ENCODE measurements around the gene HPCAL1. TPM values are rescaled to one million over a fixed set of nuclear protein-coding genes. Genes with fewer than 3 reads are reported as not detected.

The HPCAL1 gene
- polyA plus RNA-seq, 3 donors, result 20.4 to 37.3 (median 28.5) TPM

- no peak for DNase-seq (ENCODE audit: extremely low read depth in 1 of 11, low read depth in 9 of 11, low spot score in 4 of 11)
Measured at GRCh38 chr2:10370895-10371294, 68.2 kb downstream of the HPCAL1 start.

DNA sequence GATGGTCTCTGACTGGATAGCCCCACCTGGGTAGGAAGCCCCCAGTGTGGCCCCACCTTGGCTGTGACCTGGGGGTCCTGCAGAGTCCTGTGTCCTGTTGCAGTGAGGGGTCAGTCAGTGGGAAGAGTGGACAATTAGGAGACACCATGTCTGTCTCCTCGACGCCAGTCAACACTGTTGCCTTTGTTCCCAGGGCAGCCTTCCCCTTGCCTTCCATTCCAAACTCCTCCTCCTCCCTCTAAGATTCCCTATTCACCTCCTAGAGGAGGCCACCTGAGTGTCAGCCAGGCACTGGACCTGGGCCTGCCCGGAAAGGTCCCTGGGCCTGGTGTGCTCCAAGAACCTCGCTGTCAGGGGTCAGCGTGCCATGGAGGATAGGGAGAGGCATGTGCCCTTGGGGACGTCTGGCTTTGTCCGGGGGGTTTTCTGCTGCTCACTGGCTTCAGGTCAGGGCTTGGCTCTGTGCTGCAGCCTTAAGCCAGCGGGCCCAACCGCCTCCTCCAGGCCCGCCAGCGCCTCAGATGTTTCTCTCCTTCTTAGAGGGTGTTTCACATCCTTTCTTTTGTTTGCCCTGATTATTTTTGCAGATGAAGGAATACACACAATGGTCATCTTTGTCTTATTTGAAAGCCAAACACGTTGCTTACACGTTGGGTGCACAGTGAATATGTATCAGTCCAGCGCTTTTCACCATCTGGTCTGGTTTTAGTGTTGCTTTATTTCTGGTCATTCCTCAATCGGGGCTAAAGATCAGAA lies 68.9 kb downstream of the HPCAL1 start:
- no peak for DNase-seq (ENCODE audit: extremely low read depth in 1 of 11, low read depth in 9 of 11, low spot score in 4 of 11)

- no peak for DNase-seq (ENCODE audit: extremely low read depth in 1 of 11, low read depth in 9 of 11, low spot score in 4 of 11)
Measured at GRCh38 chr2:10372203-10372861, 69.6 kb downstream of the HPCAL1 start.

- no peak for DNase-seq (ENCODE audit: extremely low read depth in 1 of 11, low read depth in 9 of 11, low spot score in 4 of 11)
Measured at GRCh38 chr2:10372862-10373240, 70.1 kb downstream of the HPCAL1 start.

DNA sequence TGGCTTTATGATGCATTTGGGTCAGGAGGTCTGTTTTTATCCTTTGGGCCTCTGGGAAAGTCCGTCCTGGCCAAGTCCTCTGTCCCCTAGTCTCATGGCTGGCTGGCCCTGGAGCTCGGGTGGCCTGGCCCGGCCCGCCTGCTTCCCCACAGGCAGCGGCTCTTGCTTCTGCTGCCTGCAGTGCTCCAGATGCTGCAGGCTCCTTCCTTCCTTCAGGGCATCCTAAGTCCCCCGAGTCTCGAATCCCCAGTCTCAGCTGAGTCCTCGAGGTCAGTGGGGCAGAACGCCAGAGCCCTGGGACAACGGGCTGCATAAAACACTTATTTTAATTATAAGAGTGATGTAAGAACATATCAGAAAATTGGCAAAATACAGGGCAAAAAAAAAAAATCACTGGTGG lies 71.2 kb downstream of the HPCAL1 start:
- no peak for DNase-seq (ENCODE audit: extremely low read depth in 1 of 11, low read depth in 9 of 11, low spot score in 4 of 11)

GRCh38 chr2:10374362-10374943 lies 71.7 kb downstream of the HPCAL1 start:
- DNase-seq (ENCODE audit: extremely low read depth in 1 of 11, low read depth in 9 of 11, low spot score in 4 of 11), result no peak

DNA sequence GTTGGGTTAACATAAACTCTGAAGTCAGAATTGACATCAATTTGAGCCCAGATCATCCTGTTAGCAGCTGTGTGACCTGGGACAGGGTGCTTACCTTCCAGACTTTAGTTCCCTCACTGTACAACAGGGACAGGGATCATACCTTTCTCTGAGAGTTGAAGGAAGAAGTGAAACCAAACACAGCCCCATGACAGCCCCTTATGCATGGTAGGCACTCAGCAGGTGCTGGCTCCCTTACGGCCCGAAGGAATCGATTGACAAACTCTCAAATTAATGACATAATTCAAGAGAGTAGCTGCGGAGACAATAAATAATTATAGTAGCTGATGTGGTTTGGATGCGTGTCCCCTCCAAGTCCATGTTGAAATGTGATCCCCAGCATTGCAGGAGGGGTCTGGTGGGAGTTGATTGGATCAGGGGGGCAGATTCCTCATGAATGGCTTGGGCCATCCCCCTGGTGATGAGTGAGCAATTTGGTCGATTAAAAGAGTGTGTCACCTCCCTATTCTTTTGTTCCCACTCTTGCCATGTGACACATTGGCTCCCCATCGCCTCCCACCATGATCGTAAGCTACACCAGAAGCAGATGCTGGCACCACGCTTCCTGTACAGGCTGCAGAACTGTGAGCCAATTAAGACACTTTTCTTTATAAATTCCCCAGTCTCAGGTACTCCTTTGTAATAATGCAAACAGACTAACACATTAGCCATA lies 73.0 kb downstream of the HPCAL1 start:
- DNase-seq (ENCODE audit: extremely low read depth in 1 of 11, low read depth in 9 of 11, low spot score in 4 of 11), result no peak

- no peak for DNase-seq (ENCODE audit: extremely low read depth in 1 of 11, low read depth in 9 of 11, low spot score in 4 of 11)
Measured at GRCh38 chr2:10377052-10377746, 74.5 kb downstream of the HPCAL1 start.

- DNase-seq (ENCODE audit: extremely low read depth in 1 of 11, low read depth in 9 of 11, low spot score in 4 of 11), result no peak
Measured at GRCh38 chr2:10377747-10378085, 75.0 kb downstream of the HPCAL1 start.

DNA sequence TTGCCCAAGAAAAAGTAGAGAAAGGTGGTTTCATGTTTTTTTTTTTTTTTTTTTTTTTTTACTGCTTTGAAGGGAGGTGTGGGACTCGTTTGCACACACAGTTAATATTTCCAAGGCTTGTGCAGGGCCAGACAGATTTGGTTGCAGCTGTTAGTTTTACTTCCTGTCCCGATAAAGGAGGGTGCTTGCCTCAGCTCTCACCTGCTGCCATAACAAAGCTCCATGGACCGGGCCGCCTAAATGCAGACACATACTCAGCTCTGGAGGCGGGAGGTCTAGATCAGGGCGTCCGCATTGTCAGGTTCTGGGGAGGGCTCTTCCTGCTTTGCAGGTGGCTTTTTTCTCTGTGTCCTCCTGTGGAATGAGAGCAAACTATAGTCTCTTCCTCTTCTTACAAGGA lies 75.5 kb downstream of the HPCAL1 start:
- no peak for DNase-seq (ENCODE audit: extremely low read depth in 1 of 11, low read depth in 9 of 11, low spot score in 4 of 11)

- DNase-seq (ENCODE audit: extremely low read depth in 1 of 11, low read depth in 9 of 11, low spot score in 4 of 11), result no peak
Measured at GRCh38 chr2:10380048-10380926, 77.6 kb downstream of the HPCAL1 start.

DNA sequence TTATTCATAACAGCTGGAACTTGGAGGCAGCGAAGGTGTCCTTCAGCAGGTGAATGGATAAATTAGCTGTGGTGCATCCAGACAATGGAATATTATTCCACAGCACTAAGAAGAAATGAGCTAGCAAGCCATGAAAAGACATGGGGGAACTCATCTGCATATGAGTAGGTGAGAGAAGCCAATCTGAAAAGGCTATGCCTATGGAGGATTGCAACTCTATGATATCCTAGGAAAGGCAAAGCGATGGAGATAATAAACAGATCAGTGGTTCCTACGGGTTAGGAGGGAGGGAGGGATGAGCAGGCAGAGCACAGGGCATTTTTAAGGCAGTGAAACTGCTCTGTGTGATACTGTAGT lies 79.3 kb downstream of the HPCAL1 start:
- DNase-seq (ENCODE audit: extremely low read depth in 1 of 11, low read depth in 9 of 11, low spot score in 4 of 11), result no peak

DNA sequence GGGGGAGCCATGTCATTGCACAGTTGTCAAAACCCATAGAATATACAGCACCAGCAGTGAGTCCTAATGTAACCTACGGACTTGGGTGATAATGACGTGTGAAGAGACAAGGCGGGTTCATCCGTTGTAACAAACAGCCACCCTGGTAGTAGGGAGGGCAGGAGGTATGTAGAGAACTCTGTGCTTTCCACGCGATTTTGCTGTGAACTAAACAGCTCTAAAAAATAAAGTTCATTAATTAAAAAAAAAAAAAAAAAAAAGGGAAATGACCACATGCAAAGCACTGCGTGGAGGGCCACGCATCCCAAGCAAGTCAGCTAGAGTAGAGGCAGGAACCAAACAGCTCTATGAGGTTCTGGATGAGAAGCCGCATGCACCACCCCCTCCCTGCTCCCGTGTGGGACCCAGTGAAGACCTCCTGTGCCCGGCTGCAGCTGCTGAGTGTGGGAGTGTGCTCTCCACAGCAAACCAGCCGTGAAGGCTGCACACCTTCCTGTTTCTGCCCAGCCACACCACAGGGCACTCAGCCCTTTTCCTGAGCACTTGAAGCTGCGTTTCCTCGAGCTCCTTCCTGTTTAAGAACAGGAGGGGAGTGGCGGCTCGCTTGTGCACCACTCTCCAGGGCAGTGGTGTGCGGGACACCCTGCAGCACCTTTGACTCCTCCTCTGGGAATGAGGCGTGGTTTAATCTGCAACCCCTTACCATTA lies 79.8 kb downstream of the HPCAL1 start:
- peak in 10 of 11 donors; percentile 23 to 63 (median 44) for DNase-seq (ENCODE audit: extremely low read depth in 1 of 11, low read depth in 9 of 11, low spot score in 4 of 11)

DNA sequence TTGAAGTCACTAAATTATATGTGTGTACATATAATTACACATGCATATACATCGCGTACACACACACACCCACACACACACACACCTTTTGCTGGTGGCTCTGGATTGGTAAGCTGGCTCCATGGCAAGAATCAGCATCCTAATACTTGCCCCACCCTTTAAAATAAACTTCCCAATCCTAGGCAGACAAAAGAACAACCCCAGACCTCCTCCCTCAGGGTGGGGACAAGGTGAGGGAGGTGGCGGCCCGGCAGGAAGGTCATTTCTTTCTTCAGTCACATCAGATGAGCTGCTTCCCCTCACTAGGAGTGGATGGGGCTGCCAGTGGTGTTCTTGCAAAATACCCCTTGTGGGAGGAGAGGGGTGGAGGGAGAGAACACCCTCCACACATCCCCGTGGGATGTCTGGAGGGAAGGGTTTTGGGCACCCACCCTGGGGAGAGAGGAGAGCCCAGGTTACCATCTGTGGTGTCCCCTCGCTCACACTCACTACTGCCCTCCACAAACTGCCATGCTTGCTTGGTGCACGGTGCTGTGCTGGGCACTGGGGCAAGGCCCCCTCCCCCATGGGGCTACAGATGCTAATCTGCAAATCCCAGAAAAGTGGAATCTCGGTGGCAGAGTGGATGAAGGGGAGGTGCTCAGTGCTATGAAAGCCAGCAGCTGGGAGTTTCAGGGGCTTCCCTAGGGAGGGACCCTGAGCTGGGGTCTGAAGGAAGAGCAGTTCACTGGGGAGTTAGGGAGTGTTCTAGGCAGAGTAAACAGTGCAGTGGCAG lies 81.4 kb downstream of the HPCAL1 start:
- DNase-seq (ENCODE audit: extremely low read depth in 1 of 11, low read depth in 9 of 11, low spot score in 4 of 11), result no peak

- no peak for DNase-seq (ENCODE audit: extremely low read depth in 1 of 11, low read depth in 9 of 11, low spot score in 4 of 11)
Measured at GRCh38 chr2:10385501-10385900, 82.8 kb downstream of the HPCAL1 start.

- no peak for DNase-seq (ENCODE audit: extremely low read depth in 1 of 11, low read depth in 9 of 11, low spot score in 4 of 11)
Measured at GRCh38 chr2:10385933-10386773, 83.4 kb downstream of the HPCAL1 start.
